ENCODE results near the gene SPATA9. TPM values are rescaled to one million over a fixed set of nuclear protein-coding genes. Genes with fewer than 3 reads are reported as not detected.

Gene SPATA9
- total RNA-seq, 1 experiment from 2014 or later, result not detected

DNA sequence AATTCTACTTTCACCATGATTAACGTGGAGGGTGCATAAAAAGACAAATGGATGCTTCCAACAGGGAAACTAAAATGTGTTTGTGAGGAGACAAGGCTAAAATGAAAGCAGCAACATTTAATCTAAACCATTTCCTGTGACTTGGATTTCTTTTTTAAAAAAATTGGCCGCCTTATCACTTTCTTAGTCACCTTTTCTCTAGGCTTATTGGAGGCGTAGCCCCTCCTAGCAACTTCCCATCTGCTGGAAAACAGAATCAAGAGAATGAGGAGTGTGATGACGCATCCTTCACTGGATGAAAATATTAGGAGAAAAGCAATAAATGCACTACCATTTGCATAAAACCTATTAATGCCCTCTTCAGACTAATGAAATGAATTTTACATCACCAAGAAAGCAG, 63.7 kb downstream of the SPATA9 start:
- WGBS (ENCODE audit: extremely low coverage, insufficient read length, low lambda C conversion rate), result no CpG with 5 or more reads among the region's 4 CpGs
- no peak overlapping the region for H2BK12ac ChIP-seq (ENCODE audit: insufficient read length, low read depth, low read length)
- no peak overlapping the region for H2AFZ ChIP-seq (ENCODE audit: low read length)
- no peak overlapping the region for H3K4ac ChIP-seq (ENCODE audit: low read depth, low read length)
- no peak overlapping the region for H3K23ac ChIP-seq (ENCODE audit: insufficient read length, low read depth, low read length)
- no peaks in the 10 kb centered on the region for H3K9me3 ChIP-seq (ENCODE audit: control insufficient read depth, low read depth, low read length)
- no peak overlapping the region for H3K9ac ChIP-seq (ENCODE audit: extremely low read depth, insufficient read length, low read length)
- no peak overlapping the region for H2BK5ac ChIP-seq (ENCODE audit: insufficient read length, low read length)
- H3K14ac ChIP-seq (ENCODE audit: insufficient read depth, low read length), result no peak overlapping the region
- no peak overlapping the region for H4K8ac ChIP-seq (replicated peaks; ENCODE audit: insufficient read length, low read depth, low read length)
- no peak overlapping the region for H3K18ac ChIP-seq (ENCODE audit: insufficient read length, low read depth, low read length)
- no peaks in the 10 kb centered on the region for H3K79me1 ChIP-seq (ENCODE audit: insufficient read depth, low read depth, low read length, poor library complexity, severe bottlenecking)
- Mint-ChIP-seq H3K9me3 (peaks cover 0 to 5% of the 10 kb centered on the region in 2 experiments; a peak in 1 of 5 replicates), H3K36me3 (ENCODE audit: insufficient read depth in 1 of 3, low read depth in 3 of 3) (peaks cover 0 to 3% (median 0%) of the 10 kb centered on the region in 3 experiments; a peak in 3 of 7 replicates), H3K27me3 (ENCODE audit: low read depth) (peaks cover 63% of the 10 kb centered on the region), H3K4me3 (no peak overlapping the region; a peak in 1 of 5 replicates), H3K4me1 (peaks cover 14% of the 10 kb centered on the region in 2 experiments), H3K27ac (no peak overlapping the region)
- H4K5ac ChIP-seq (ENCODE audit: insufficient read length, low read depth, low read length), result no peak overlapping the region
- no peak for DNase-seq
- H3K4me2 ChIP-seq (ENCODE audit: insufficient read depth, insufficient read length, low read length), result no peak overlapping the region
- no peaks in the 10 kb centered on the region for H4K20me1 ChIP-seq (ENCODE audit: control insufficient read depth, insufficient read depth, insufficient read length)
- no peak overlapping the region for H4K91ac ChIP-seq (ENCODE audit: insufficient read length, low read depth, low read length)
- H3K27ac ChIP-seq (ENCODE audit: insufficient read length, low read depth, low read length), result no peak overlapping the region
- no peak overlapping the region for H3K56ac ChIP-seq (ENCODE audit: insufficient read length, low read depth, low read length)
- TF ChIP-seq, protein P1, sequence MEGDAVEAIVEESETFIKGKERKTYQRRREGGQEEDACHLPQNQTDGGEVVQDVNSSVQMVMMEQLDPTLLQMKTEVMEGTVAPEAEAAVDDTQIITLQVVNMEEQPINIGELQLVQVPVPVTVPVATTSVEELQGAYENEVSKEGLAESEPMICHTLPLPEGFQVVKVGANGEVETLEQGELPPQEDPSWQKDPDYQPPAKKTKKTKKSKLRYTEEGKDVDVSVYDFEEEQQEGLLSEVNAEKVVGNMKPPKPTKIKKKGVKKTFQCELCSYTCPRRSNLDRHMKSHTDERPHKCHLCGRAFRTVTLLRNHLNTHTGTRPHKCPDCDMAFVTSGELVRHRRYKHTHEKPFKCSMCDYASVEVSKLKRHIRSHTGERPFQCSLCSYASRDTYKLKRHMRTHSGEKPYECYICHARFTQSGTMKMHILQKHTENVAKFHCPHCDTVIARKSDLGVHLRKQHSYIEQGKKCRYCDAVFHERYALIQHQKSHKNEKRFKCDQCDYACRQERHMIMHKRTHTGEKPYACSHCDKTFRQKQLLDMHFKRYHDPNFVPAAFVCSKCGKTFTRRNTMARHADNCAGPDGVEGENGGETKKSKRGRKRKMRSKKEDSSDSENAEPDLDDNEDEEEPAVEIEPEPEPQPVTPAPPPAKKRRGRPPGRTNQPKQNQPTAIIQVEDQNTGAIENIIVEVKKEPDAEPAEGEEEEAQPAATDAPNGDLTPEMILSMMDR (conservative IDR thresholded peaks at IDR 0.05), result no peak
- H2BK15ac ChIP-seq (ENCODE audit: low read depth, low read length), result no peak overlapping the region
- no peak overlapping the region for H3T11ph ChIP-seq (ENCODE audit: low read length)
- H3K23me2 ChIP-seq (ENCODE audit: insufficient read length, low read depth, low read length, poor library complexity, severe bottlenecking), result peaks cover 13% of the 10 kb centered on the region
- H3K79me2 ChIP-seq (ENCODE audit: insufficient read depth, low read length), result no peaks in the 10 kb centered on the region
- H3K4me1 ChIP-seq (ENCODE audit: insufficient read depth, low read length), result no peaks in the 10 kb centered on the region
- no peak overlapping the region for H2AK5ac ChIP-seq (ENCODE audit: insufficient read length, low read length)
- H3K27me3 ChIP-seq (ENCODE audit: insufficient read depth, low read length), result peaks cover 23% of the 10 kb centered on the region
- no peak overlapping the region for H2BK120ac ChIP-seq (ENCODE audit: low read depth, low read length, poor library complexity, severe bottlenecking)
- no peak overlapping the region for H2BK20ac ChIP-seq (ENCODE audit: low read depth, low read length, poor library complexity, severe bottlenecking)

Data from H9 (cell line).